Measurements from ENCODE around the gene SPARC. TPM values are rescaled to one million over a fixed set of nuclear protein-coding genes. Genes with fewer than 3 reads are reported as not detected.

SPARC gene
- total RNA-seq, 2 experiments from 2014 or later: 0.78 to 0.80 TPM

DNA sequence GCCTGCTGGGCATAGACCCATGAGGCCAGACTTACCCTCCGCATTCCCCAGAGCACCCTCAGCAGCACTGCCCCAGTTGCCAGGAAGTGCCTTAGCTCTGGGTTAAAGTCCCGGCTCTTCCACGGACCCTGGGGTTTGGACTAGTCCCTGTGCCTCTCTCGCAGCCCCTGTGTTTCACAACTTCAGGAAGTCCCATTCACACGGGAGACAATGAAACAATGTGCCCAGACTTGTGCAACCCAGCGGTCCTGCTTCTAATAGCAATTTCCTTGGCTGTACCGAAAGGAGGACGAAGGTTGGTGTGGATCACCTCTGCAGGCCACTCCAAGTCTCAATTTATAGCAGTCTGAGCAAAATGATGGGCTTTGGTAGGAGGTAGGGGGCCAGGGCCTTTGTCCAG, 53.8 kb downstream of the SPARC start:
- POLR2A ChIA-PET: no interaction called here

DNA sequence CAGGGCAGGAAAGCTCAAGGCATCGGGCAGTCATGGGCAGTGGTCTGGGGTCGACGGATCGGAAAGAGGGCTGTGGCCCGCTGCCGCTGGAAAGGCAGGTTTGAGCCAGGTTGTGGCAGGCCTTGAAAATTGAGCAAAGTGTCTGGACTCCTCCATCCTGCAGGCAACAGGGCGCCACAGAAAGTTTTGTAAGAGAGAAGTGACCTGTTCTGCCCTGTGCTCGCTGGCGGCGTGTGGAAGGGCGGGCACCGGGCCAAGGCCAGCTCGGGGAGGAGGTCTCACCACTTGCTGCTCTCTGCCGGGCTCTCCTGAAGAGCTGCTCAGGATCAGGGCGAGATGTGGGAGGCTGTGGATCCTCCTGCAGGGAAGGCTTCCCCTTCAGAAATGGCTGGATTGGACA, 54.2 kb downstream of the SPARC start:
- Histone ChIP-seq H3K4me3 (ENCODE audit: low read length) (no peak overlapping the region), H3K4me1 (ENCODE audit: insufficient read depth, low read length) (no peaks in the 10 kb centered on the region), H3K27ac (ENCODE audit: low read depth in 1 of 2, low read length in 2 of 2) (no peak overlapping the region), H3K9me3 (ENCODE audit: control insufficient read depth in 1 of 2, insufficient read depth in 1 of 2, low read length in 2 of 2) (no peaks in the 10 kb centered on the region), H3K27me3 (ENCODE audit: control insufficient read depth in 1 of 2, insufficient read depth in 2 of 2, low read length in 2 of 2) (no peaks in the 10 kb centered on the region), H3K36me3 (ENCODE audit: insufficient read depth, low read length) (no peaks in the 10 kb centered on the region)
- TF ChIP-seq, protein P1, sequence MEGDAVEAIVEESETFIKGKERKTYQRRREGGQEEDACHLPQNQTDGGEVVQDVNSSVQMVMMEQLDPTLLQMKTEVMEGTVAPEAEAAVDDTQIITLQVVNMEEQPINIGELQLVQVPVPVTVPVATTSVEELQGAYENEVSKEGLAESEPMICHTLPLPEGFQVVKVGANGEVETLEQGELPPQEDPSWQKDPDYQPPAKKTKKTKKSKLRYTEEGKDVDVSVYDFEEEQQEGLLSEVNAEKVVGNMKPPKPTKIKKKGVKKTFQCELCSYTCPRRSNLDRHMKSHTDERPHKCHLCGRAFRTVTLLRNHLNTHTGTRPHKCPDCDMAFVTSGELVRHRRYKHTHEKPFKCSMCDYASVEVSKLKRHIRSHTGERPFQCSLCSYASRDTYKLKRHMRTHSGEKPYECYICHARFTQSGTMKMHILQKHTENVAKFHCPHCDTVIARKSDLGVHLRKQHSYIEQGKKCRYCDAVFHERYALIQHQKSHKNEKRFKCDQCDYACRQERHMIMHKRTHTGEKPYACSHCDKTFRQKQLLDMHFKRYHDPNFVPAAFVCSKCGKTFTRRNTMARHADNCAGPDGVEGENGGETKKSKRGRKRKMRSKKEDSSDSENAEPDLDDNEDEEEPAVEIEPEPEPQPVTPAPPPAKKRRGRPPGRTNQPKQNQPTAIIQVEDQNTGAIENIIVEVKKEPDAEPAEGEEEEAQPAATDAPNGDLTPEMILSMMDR (IDR thresholded peaks at IDR 0.05): no peak
- CTCF ChIA-PET: no interaction called here
- Mint-ChIP-seq H3K9me3 (no peaks in the 10 kb centered on the region), H3K27me3 (peaks cover 10% of the 10 kb centered on the region), H3K27ac (no peak overlapping the region), H3K4me1 (ENCODE audit: low read depth) (no peaks in the 10 kb centered on the region), H3K4me3 (no peak overlapping the region), H3K36me3 (ENCODE audit: low read depth) (no peaks in the 10 kb centered on the region)
- intact Hi-C loops (cut with DNase I, micrococcal nuclease): no loop called here
- ATAC-seq (ENCODE audit: poor library complexity): no peak
- POLR2A ChIA-PET: no interaction called here
- DNase-seq: no peak

More for the DNA sequence above, 53.8 kb downstream of the SPARC start:
- no peaks in the 10 kb centered on the region for H3K4me1 Mint-ChIP-seq (ENCODE audit: low read depth)
- H3K36me3 Mint-ChIP-seq (ENCODE audit: low read depth): no peaks in the 10 kb centered on the region
- intact Hi-C loops (cut with DNase I, micrococcal nuclease): no loop called here
- CTCF ChIA-PET: no interaction called here
- Histone ChIP-seq H3K27ac (ENCODE audit: low read depth in 1 of 2, low read length in 2 of 2) (no peak overlapping the region), H3K4me1 (ENCODE audit: insufficient read depth, low read length) (no peaks in the 10 kb centered on the region), H3K27me3 (ENCODE audit: control insufficient read depth in 1 of 2, insufficient read depth in 2 of 2, low read length in 2 of 2) (no peaks in the 10 kb centered on the region), H3K4me3 (ENCODE audit: low read length) (no peak overlapping the region), H3K36me3 (ENCODE audit: insufficient read depth, low read length) (no peaks in the 10 kb centered on the region), H3K9me3 (ENCODE audit: control insufficient read depth in 1 of 2, insufficient read depth in 1 of 2, low read length in 2 of 2) (no peaks in the 10 kb centered on the region)
- DNase-seq (no peak), ATAC-seq (ENCODE audit: poor library complexity) (no peak)
- no peaks in the 10 kb centered on the region for H3K9me3 Mint-ChIP-seq
- no peak overlapping the region for H3K27ac Mint-ChIP-seq
- peaks cover 10% of the 10 kb centered on the region for H3K27me3 Mint-ChIP-seq
- no peak overlapping the region for H3K4me3 Mint-ChIP-seq
- TF ChIP-seq, protein P1 (IDR thresholded peaks at IDR 0.05): no peak

DNA sequence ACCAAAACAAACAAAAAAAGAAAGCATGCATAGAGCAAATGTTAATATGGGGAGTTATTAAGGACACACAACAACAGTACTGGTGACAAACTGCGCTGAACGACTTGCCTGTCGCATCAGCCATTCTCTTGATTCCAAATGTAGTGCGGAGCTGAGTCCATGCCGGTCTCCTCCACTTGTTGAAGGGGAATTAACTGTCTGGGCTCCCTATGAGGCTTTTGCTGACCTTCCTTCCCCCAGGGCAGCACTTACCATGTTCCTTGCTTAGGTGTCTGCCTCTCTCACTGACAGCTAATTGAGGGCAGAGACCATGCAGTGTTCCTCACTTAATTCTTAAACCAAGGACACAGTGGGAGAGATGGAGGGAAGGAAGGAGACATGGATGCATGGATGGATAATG, 54.8 kb downstream of the SPARC start:
- Mint-ChIP-seq H3K4me1 (ENCODE audit: low read depth) (no peaks in the 10 kb centered on the region), H3K27ac (no peak overlapping the region), H3K4me3 (no peak overlapping the region), H3K27me3 (peaks cover 10% of the 10 kb centered on the region), H3K9me3 (no peaks in the 10 kb centered on the region), H3K36me3 (ENCODE audit: low read depth) (no peaks in the 10 kb centered on the region)
- no peaks in the 10 kb centered on the region for H3K27me3 ChIP-seq (ENCODE audit: control insufficient read depth in 1 of 2, insufficient read depth in 2 of 2, low read length in 2 of 2)
- TF ChIP-seq, protein P1 (IDR thresholded peaks at IDR 0.05): no peak
- POLR2A ChIA-PET: no interaction called here
- no peaks in the 10 kb centered on the region for H3K9me3 ChIP-seq (ENCODE audit: control insufficient read depth in 1 of 2, insufficient read depth in 1 of 2, low read length in 2 of 2)
- CTCF ChIA-PET: no interaction called here
- H3K4me1 ChIP-seq (ENCODE audit: insufficient read depth, low read length): no peaks in the 10 kb centered on the region
- no peaks in the 10 kb centered on the region for H3K36me3 ChIP-seq (ENCODE audit: insufficient read depth, low read length)
- no peak overlapping the region for H3K4me3 ChIP-seq (ENCODE audit: low read length)
- DNase-seq: no peak
- H3K27ac ChIP-seq (ENCODE audit: low read depth in 1 of 2, low read length in 2 of 2): no peak overlapping the region
- no peak for ATAC-seq (ENCODE audit: poor library complexity)
- intact Hi-C loops (cut with DNase I, micrococcal nuclease): no loop called here

All from CD4-positive, alpha-beta T cell (primary cell).